SK-N-SH (cell line): ENCODE measurements around the gene ATP2A3. TPM values are rescaled to one million over a fixed set of nuclear protein-coding genes. Genes with fewer than 3 reads are reported as not detected.

ENCODE experiments used
- CTCF ChIA-PET: fragments of 300-600, 350-600 bp; formaldehyde crosslinking; extraction: SDS; loops from one replicate; lab custom pipeline; 2021; lab: Yijun Ruan, JAX
- POLR2A ChIA-PET: fragments of 350-600 bp; sonication (Branson Sonifier 250); formaldehyde crosslinking; extraction: SDS; loops from one replicate; lab custom pipeline; 2020; ENCODE audit warnings: antibody characterized with exemption, inconsistent platforms; lab: Yijun Ruan, JAX
- DNase-seq: peaks from one replicate; pipeline ENCODE4 v3.0.0; 2012
- H2AFZ ChIP-seq: fragments of 200-600 bp; sonication (generic); 2 replicates; pipeline ENCODE4 v1.8.1; 2016; ENCODE audit warnings: antibody characterized with exemption, mild to moderate bottlenecking, low read depth
- H3F3A ChIP-seq: fragments of 200-600 bp; sonication (generic); replicated peaks from 2 replicates; pipeline ENCODE3; 2016; ENCODE audit warnings: antibody characterized with exemption, mild to moderate bottlenecking; ENCODE audit not compliant: insufficient read depth
- H3K27ac ChIP-seq, 2 experiments: fragments of 200-500 bp in 1 of 2; fragments of 200-600 bp in 1 of 2; sonication (Bioruptor generic) in 1 of 2; sonication (generic), shearing (Covaris generic) in 1 of 2; 2 replicates each; pipeline versions ENCODE4 v1.5.1 to v1.6.1; 2014 to 2016; ENCODE audit warnings: low read depth in 2 of 2, inconsistent platforms in 1 of 2, low read length in 1 of 2, mild to moderate bottlenecking in 1 of 2, mixed read lengths in 1 of 2
- H3K27me3 ChIP-seq: fragments of 200-600 bp; sonication (generic), shearing (Covaris generic); 2 replicates; pipeline ENCODE4 v1.6.1; 2016; ENCODE audit warnings: mixed run types; ENCODE audit not compliant: insufficient read depth
- H3K36me3 ChIP-seq, 2 experiments: fragments of 200-500 bp in 1 of 2; fragments of 200-600 bp in 1 of 2; sonication (Bioruptor generic) in 1 of 2; sonication (generic) in 1 of 2; replicated peaks in 1 of 2; 2 replicates each; pipeline versions ENCODE3 to v1.5.1; 2014 to 2016; ENCODE audit warnings: low read length in 1 of 2, mild to moderate bottlenecking in 1 of 2; ENCODE audit not compliant: insufficient read depth in 2 of 2, control insufficient read depth in 1 of 2
- H3K4me1 ChIP-seq, 2 experiments: fragments of 200-500 bp in 1 of 2; fragments of 200-600 bp in 1 of 2; sonication (Bioruptor generic) in 1 of 2; sonication (generic), shearing (Covaris generic) in 1 of 2; 2 replicates each; pipeline versions ENCODE4 v1.5.1 to v1.6.1; 2014 to 2016; ENCODE audit warnings: low read depth in 1 of 2, low read length in 1 of 2, mixed run types in 1 of 2; ENCODE audit not compliant: insufficient read depth in 2 of 2, control insufficient read depth in 1 of 2
- H3K4me2 ChIP-seq: fragments of 200-600 bp; sonication (generic), shearing (Covaris generic); 2 replicates; pipeline ENCODE4 v1.6.1; 2017; ENCODE audit warnings: mixed run types
- H3K4me3 ChIP-seq, 2 experiments: fragments of 200-500 bp in 1 of 2; fragments of 200-600 bp in 1 of 2; sonication (Bioruptor generic) in 1 of 2; sonication (generic), shearing (Covaris generic) in 1 of 2; 2 replicates each; pipeline versions ENCODE4 v1.5.1 to v1.8.1; 2014 to 2016; ENCODE audit warnings: low read depth in 2 of 2, inconsistent platforms in 1 of 2, low read length in 1 of 2, mild to moderate bottlenecking in 1 of 2, mixed read lengths in 1 of 2, moderate library complexity in 1 of 2
- H3K79me2 ChIP-seq: fragments of 200-600 bp; sonication (generic); 2 replicates; pipeline ENCODE4 v1.8.1; 2017; ENCODE audit warnings: mild to moderate bottlenecking; ENCODE audit not compliant: insufficient read depth
- H3K9ac ChIP-seq: fragments of 200-600 bp; sonication (generic); 2 replicates; pipeline ENCODE4 v1.6.1; 2017; ENCODE audit warnings: mixed run types
- H3K9me2 ChIP-seq: fragments of 200-600 bp; sonication (generic); 2 replicates; pipeline ENCODE4 v1.6.1; 2017; ENCODE audit warnings: mixed run types
- H3K9me3 ChIP-seq: fragments of 200-600 bp; sonication (generic); 2 replicates; pipeline ENCODE4 v1.6.1; 2017; ENCODE audit warnings: mixed run types, mild to moderate bottlenecking, moderate library complexity
- H4K20me1 ChIP-seq: fragments of 200-600 bp; sonication (generic); 2 replicates; pipeline ENCODE4 v1.6.1; 2017; ENCODE audit warnings: mild to moderate bottlenecking, mixed run types; ENCODE audit not compliant: insufficient read depth
- CTCF ChIP-seq: fragments of 200-600 bp; sonication (generic); IDR thresholded peaks from 2 replicates; pipeline ENCODE4 v1.6.1; 2017; ENCODE audit warnings: antibody characterized with exemption, mild to moderate bottlenecking, moderate library complexity
- ELF1 ChIP-seq: IDR thresholded peaks from 2 replicates; pipeline ENCODE4 v1.4.0; 2012
- FOSL2 ChIP-seq: IDR thresholded peaks from 2 replicates; pipeline ENCODE4 v1.4.0; 2012; ENCODE audit warnings: low read depth, mild to moderate bottlenecking, moderate library complexity, borderline replicate concordance
- MXI1 ChIP-seq: IDR thresholded peaks from 2 replicates; pipeline ENCODE4 v1.6.1; 2012; ENCODE audit warnings: mild to moderate bottlenecking, low read depth, low read length, improper control_type of control experiment
- RCOR1 ChIP-seq: fragments of 150-350 bp; IDR thresholded peaks from 2 replicates; pipeline ENCODE4 v1.6.1; 2017; ENCODE audit warnings: antibody characterized with exemption, low read length
- WGBS: methylation state at CpG from one replicate; pipeline ENCODE4 v1.1.6; 2017; ENCODE audit warnings: low lambda C conversion rate; 5-methylcytosine and 5-hydroxymethylcytosine counted together
- polyA plus RNA-seq, 3 experiments: library from polyadenylated mRNA; depleted of rRNA; stranded (reverse); fragments of >200 nt; gene quantifications; 2 replicates each; pipeline ENCODE4 v1.2.3, GENCODE V29; 2012
- TF ChIP-seq, protein P1 (sequence below): IDR thresholded peaks from 2 replicates; pipeline ENCODE4 v1.4.0; 2012; ENCODE audit warnings: low read depth

The ATP2A3 gene
- polyA plus RNA-seq, 1 of the 3 experiments (the other 2 are of a cell fraction) = 2.1 TPM

DNA sequence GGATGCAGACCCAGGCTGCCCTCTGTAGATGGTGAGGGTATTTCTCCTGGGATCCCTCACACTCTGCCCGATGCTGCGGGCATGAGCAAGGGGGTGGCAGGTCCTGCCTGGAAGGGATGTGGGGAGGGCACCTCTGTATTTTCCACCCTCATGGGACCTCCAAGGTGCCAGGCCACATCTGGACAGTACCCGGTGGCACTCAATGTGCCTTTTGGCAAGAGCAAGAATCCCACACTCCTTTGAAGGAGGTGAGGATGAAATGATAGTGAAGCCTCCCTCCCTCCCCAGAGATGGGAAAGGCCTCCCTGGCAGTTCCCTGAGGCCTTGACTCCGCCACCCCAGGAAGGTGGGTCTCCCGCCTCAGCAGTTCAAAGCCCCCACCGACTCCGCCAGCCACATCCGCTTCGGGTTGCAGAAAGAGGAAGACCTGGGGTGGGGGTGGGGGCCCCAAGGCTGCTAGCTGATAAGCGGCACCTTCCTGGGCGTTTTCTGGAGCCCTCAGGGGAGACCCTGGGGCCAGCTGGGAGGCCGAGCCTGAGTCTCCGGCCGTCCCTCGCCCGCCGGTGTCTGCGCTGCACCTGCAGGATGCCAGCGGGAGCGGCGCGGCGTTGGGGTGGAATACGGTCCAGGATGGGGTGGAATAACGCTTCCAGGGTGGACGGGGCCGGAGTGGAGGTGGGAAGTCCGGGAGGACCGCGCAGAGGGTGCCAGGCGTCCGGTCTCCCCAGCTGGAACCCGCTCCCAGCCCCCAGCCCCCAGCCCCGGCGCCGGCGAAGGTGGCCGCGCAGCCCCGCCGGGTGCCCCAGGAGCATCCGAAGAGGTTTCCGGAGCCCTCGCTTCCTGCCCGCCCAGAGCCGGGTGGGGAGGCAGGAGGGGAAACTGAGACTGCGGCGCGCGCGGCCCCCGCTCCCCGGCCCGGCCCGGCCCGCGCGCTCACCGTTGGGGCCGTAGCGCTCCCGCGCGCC lies 718 bp downstream of the ATP2A3 start:
- Histone ChIP-seq H3K4me1 (peaks cover 0 to 3% of the 10 kb centered on the region in 2 experiments; a peak in 1 of 4 replicates), H3K27ac (no peak overlapping the region), H3K27me3 (peaks cover 26% of the 10 kb centered on the region), H4K20me1 (no peaks in the 10 kb centered on the region), H3F3A (peaks cover 4% of the 10 kb centered on the region), H3K9ac (no peak overlapping the region), H3K9me3 (no peaks in the 10 kb centered on the region), H3K4me3 (peak overlapping the region in 1 of 2 experiments; percentile 46; a peak in 1 of 4 replicates), H3K9me2 (no peaks in the 10 kb centered on the region), H3K4me2 (no peak overlapping the region), H2AFZ (no peak overlapping the region), H3K36me3 (no peaks in the 10 kb centered on the region), H3K79me2 (no peaks in the 10 kb centered on the region)
- DNase-seq = peak; percentile 54
- ChIA-PET POLR2A (no interaction called here), CTCF (interaction anchor here (0.8 to 2.3 kb wide), 4 partner anchors 41 to 112 kb away, joined by 3 to 12 read pairs (median 6); no protein-coding TSS in a partner anchor)
- WGBS = 21% methylated on average over 11 of the region's 64 CpGs
- TF ChIP-seq ELF1 (no peak), CTCF (no peak), MXI1 (no peak), FOSL2 (no peak)
- TF ChIP-seq, protein P1, sequence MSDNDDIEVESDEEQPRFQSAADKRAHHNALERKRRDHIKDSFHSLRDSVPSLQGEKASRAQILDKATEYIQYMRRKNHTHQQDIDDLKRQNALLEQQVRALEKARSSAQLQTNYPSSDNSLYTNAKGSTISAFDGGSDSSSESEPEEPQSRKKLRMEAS = no peak

GRCh38 chr17:3962965-3963236 lies 1.3 kb downstream of the ATP2A3 start:
- DNase-seq = no peak
- peaks cover 0 to 4% of the 10 kb centered on the region in 2 experiments; a peak in 1 of 4 replicates for H3K4me1 ChIP-seq
- H3K9me2 ChIP-seq = no peaks in the 10 kb centered on the region
- H3F3A ChIP-seq = peaks cover 4% of the 10 kb centered on the region
- no peaks in the 10 kb centered on the region for H3K9me3 ChIP-seq
- ChIA-PET POLR2A (no interaction called here), CTCF (interaction anchor here (0.8 to 2.3 kb wide), 3 partner anchors 49 to 112 kb away, joined by 3 to 12 read pairs (median 3); no protein-coding TSS in a partner anchor)
- no peaks in the 10 kb centered on the region for H3K36me3 ChIP-seq
- TF ChIP-seq RCOR1 = no peak
- no peaks in the 10 kb centered on the region for H4K20me1 ChIP-seq
- H3K4me2 ChIP-seq = no peak overlapping the region
- no peak overlapping the region for H3K27ac ChIP-seq
- no peak overlapping the region for H2AFZ ChIP-seq
- no peak overlapping the region for H3K4me3 ChIP-seq
- peaks cover 26% of the 10 kb centered on the region for H3K27me3 ChIP-seq
- H3K9ac ChIP-seq = no peak overlapping the region
- no peaks in the 10 kb centered on the region for H3K79me2 ChIP-seq
